Chondrocyte (in vitro differentiated cells): ENCODE measurements around the gene SLC20A1. TPM values are rescaled to one million over a fixed set of nuclear protein-coding genes. Genes with fewer than 3 reads are reported as not detected.
A peak's percentile ranks its signal among the peaks of the same experiment; 100 is the strongest.
"Not testable (repeated sequence)": the region's sequence is repeated elsewhere in the genome, so short reads cannot be mapped to it uniquely, and the experiment has no call there.

Source experiments
- DNase-seq: peaks from one replicate; pipeline ENCODE4 v3.0.0; 2021; ENCODE audit warnings: mixed read lengths, low spot score
- H3K27ac Mint-ChIP-seq: one replicate; pipeline ENCODE4 v1.8.0; 2021; ENCODE audit warnings: mild to moderate bottlenecking, moderate library complexity, mixed read lengths; ENCODE audit not compliant: unreplicated experiment
- H3K27me3 Mint-ChIP-seq: 2 replicates; pipeline ENCODE4 v1.8.0; 2021; ENCODE audit warnings: low read depth, mixed read lengths
- H3K36me3 Mint-ChIP-seq: 2 replicates; pipeline ENCODE4 v1.8.0; 2021; ENCODE audit warnings: low read depth, mixed read lengths
- H3K4me1 Mint-ChIP-seq: 2 replicates; pipeline ENCODE4 v1.8.0; 2021; ENCODE audit warnings: low read depth, mild to moderate bottlenecking, mixed read lengths
- H3K4me3 Mint-ChIP-seq: one replicate; pipeline ENCODE4 v1.8.0; 2021; ENCODE audit warnings: mild to moderate bottlenecking, moderate library complexity, mixed read lengths; ENCODE audit not compliant: unreplicated experiment
- H3K9me3 Mint-ChIP-seq: 2 replicates; pipeline ENCODE4 v1.8.0; 2021; ENCODE audit warnings: low read depth, mixed read lengths
- CTCF ChIP-seq: fragments of 200-600 bp; sonication (generic); IDR thresholded peaks from 2 replicates; pipeline ENCODE4 v1.5.0; 2021; ENCODE audit warnings: antibody characterized with exemption, mild to moderate bottlenecking, moderate library complexity
- total RNA-seq: library from RNA; stranded (reverse); gene quantifications from 3 replicates; pipeline ENCODE4 v1.2.1, GENCODE V29; 2021

The SLC20A1 gene
- total RNA-seq, 1 donor from 2014 or later = 62.2 TPM

- no peak for TF ChIP-seq CTCF
- no peaks in the 10 kb centered on the region for H3K27me3 Mint-ChIP-seq
- no peak overlapping the region for H3K4me3 Mint-ChIP-seq
- peaks cover 5% of the 10 kb centered on the region for H3K4me1 Mint-ChIP-seq
- H3K9me3 Mint-ChIP-seq = peaks cover 15% of the 10 kb centered on the region
- peak; percentile 58 for DNase-seq
- peaks cover 10% of the 10 kb centered on the region for H3K36me3 Mint-ChIP-seq
- H3K27ac Mint-ChIP-seq = no peak overlapping the region
Observed at GRCh38 chr2:112614201-112614840, 31.4 kb upstream of the SLC20A1 start.

GRCh38 chr2:112615051-112615450 lies 30.7 kb upstream of the SLC20A1 start:
- Mint-ChIP-seq H3K4me3 (no peak overlapping the region), H3K36me3 (peaks cover 8% of the 10 kb centered on the region), H3K27ac (no peak overlapping the region), H3K4me1 (peaks cover 5% of the 10 kb centered on the region), H3K9me3 (peaks cover 8% of the 10 kb centered on the region), H3K27me3 (no peaks in the 10 kb centered on the region)
- TF ChIP-seq CTCF = no peak
- peak; percentile 29 for DNase-seq

- not testable (repeated sequence) for H3K9me3 Mint-ChIP-seq, H3K27me3 Mint-ChIP-seq, DNase-seq, H3K36me3 Mint-ChIP-seq, H3K27ac Mint-ChIP-seq, H3K4me1 Mint-ChIP-seq, H3K4me3 Mint-ChIP-seq
Observed at GRCh38 chr2:112615798-112616197, 29.9 kb upstream of the SLC20A1 start.

GRCh38 chr2:112618383-112618782 lies 27.4 kb upstream of the SLC20A1 start:
- Mint-ChIP-seq H3K4me3 (no peak overlapping the region), H3K27me3 (no peaks in the 10 kb centered on the region), H3K36me3 (peaks cover 3% of the 10 kb centered on the region), H3K9me3 (peaks cover 4% of the 10 kb centered on the region), H3K4me1 (peaks cover 16% of the 10 kb centered on the region), H3K27ac (no peak overlapping the region)
- no peak for DNase-seq
- no peak for TF ChIP-seq CTCF

- DNase-seq = peak; percentile 62
- Mint-ChIP-seq H3K9me3 (no peaks in the 10 kb centered on the region), H3K36me3 (no peaks in the 10 kb centered on the region), H3K27ac (no peak overlapping the region), H3K4me3 (no peak overlapping the region), H3K27me3 (no peaks in the 10 kb centered on the region), H3K4me1 (peaks cover 39% of the 10 kb centered on the region)
- TF ChIP-seq CTCF = no peak
Observed at GRCh38 chr2:112621790-112622527, 23.8 kb upstream of the SLC20A1 start.

- Mint-ChIP-seq H3K36me3 (no peaks in the 10 kb centered on the region), H3K27me3 (no peaks in the 10 kb centered on the region), H3K4me3 (no peak overlapping the region), H3K9me3 (no peaks in the 10 kb centered on the region), H3K4me1 (peaks cover 44% of the 10 kb centered on the region), H3K27ac (no peak overlapping the region)
- no peak for TF ChIP-seq CTCF
- no peak for DNase-seq
Observed at GRCh38 chr2:112622528-112622849, 23.2 kb upstream of the SLC20A1 start.
